Right atrium auricular region (tissue), 2 donors: ENCODE results near the gene CASP6. TPM values are rescaled to one million over a fixed set of nuclear protein-coding genes. Genes with fewer than 3 reads are reported as not detected.

Source experiments
- DNase-seq: peaks from one replicate; pipeline ENCODE4 v3.0.0-alpha.2; 2019; ENCODE audit warnings: low spot score
- H3K27ac ChIP-seq, 2 donors: fragments of 200-600 bp; sonication (generic); 1 replicate in 1 of 2; 2 replicates in 1 of 2; pipeline ENCODE4 v1.5.1; 2016 to 2019
- H3K27me3 ChIP-seq, 2 donors: fragments of 200-600 bp; sonication (generic); one replicate each; pipeline versions ENCODE4 v1.5.1 to v1.6.0; 2017 to 2019
- H3K36me3 ChIP-seq: fragments of 200-600 bp; sonication (generic); one replicate; pipeline ENCODE4 v1.5.1; 2016
- H3K4me1 ChIP-seq, 2 donors: fragments of 200-600 bp; sonication (generic); one replicate each; pipeline versions ENCODE4 v1.5.1 to v1.6.0; 2017 to 2019
- H3K4me3 ChIP-seq, 2 donors: fragments of 200-600 bp; sonication (generic); 1 replicate in 1 of 2; 2 replicates in 1 of 2; pipeline ENCODE4 v1.5.1; 2017 to 2019; ENCODE audit warnings: mild to moderate bottlenecking in 1 of 2, moderate library complexity in 1 of 2
- H3K9me3 ChIP-seq, 2 donors: fragments of 200-600 bp; sonication (generic); one replicate each; pipeline ENCODE4 v1.5.1; 2019
- total RNA-seq, 2 donors: library from RNA; depleted of rRNA; stranded (reverse); fragments of >200 nt; gene quantifications; one replicate each; pipeline ENCODE4 v1.1.0, GENCODE V29; 2016
- TF ChIP-seq, protein P1 (sequence below), 2 donors: fragments of 200-600 bp; sonication (generic); IDR thresholded peaks; one replicate each; pipeline ENCODE4 v1.5.1; 2019; ENCODE audit warnings: antibody characterized with exemption in 2 of 2

CASP6 gene
- total RNA-seq, result 10 to 100 TPM in 1 of 2 donors, 1 to 10 TPM in 1; 8.6 to 18.2 TPM

GRCh38 chr4:109702950-109703663 lies at the start of gene CASP6:
Gene CASP6, minus strand, starts transcription at chr4:109703445. Its CDS starts 50 bp downstream, at chr4:109703395.
- TF ChIP-seq, protein P1, sequence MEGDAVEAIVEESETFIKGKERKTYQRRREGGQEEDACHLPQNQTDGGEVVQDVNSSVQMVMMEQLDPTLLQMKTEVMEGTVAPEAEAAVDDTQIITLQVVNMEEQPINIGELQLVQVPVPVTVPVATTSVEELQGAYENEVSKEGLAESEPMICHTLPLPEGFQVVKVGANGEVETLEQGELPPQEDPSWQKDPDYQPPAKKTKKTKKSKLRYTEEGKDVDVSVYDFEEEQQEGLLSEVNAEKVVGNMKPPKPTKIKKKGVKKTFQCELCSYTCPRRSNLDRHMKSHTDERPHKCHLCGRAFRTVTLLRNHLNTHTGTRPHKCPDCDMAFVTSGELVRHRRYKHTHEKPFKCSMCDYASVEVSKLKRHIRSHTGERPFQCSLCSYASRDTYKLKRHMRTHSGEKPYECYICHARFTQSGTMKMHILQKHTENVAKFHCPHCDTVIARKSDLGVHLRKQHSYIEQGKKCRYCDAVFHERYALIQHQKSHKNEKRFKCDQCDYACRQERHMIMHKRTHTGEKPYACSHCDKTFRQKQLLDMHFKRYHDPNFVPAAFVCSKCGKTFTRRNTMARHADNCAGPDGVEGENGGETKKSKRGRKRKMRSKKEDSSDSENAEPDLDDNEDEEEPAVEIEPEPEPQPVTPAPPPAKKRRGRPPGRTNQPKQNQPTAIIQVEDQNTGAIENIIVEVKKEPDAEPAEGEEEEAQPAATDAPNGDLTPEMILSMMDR (IDR thresholded peaks at IDR 0.05), result peak; percentile 70 to 82
- peak within 1 kb of the TSS; percentile 84 to 91 for H3K27ac ChIP-seq
- no peaks in the 10 kb centered on the region for H3K9me3 ChIP-seq
- H3K36me3 ChIP-seq, result peaks cover 6% of the 10 kb centered on the region
- DNase-seq, result peak; percentile 86
- peak within 1 kb of the TSS; percentile 73 to 85 for H3K4me3 ChIP-seq
- peaks cover 0 to 26% of the 10 kb centered on the region in 2 donors for H3K4me1 ChIP-seq
- no peaks in the 10 kb centered on the region for H3K27me3 ChIP-seq

- Histone ChIP-seq H3K9me3 (no peaks in the 10 kb centered on the region), H3K36me3 (no peaks in the 10 kb centered on the region), H3K27ac (no peak overlapping the region), H3K27me3 (no peaks in the 10 kb centered on the region), H3K4me3 (no peak overlapping the region), H3K4me1 (no peaks in the 10 kb centered on the region)
- no peak for DNase-seq
- TF ChIP-seq, protein P1 (IDR thresholded peaks at IDR 0.05), result no peak
Measured at GRCh38 chr4:109752525-109752924, 49.3 kb upstream of the CASP6 start.

DNA sequence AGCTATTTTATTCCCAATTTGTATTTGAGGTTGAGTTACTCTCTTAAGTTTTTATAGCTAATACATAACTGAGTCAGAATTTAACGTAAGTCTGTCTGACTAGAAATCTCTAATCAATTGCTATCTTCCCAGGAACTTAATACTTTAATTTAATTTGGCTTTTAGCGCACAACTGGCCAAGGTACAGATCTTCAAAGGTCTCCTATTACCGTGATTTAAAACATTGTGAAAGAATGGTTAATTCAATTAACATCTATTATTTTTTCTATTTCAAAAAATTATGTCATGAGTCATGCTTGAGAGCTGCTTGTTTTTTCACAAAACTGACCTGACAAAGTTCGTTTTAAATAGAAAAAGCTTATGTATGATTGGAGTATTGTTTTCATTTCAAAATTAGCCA lies 48.6 kb upstream of the CASP6 start:
- no peak overlapping the region for H3K4me3 ChIP-seq
- H3K9me3 ChIP-seq, result no peaks in the 10 kb centered on the region
- H3K27me3 ChIP-seq, result no peaks in the 10 kb centered on the region

DNA sequence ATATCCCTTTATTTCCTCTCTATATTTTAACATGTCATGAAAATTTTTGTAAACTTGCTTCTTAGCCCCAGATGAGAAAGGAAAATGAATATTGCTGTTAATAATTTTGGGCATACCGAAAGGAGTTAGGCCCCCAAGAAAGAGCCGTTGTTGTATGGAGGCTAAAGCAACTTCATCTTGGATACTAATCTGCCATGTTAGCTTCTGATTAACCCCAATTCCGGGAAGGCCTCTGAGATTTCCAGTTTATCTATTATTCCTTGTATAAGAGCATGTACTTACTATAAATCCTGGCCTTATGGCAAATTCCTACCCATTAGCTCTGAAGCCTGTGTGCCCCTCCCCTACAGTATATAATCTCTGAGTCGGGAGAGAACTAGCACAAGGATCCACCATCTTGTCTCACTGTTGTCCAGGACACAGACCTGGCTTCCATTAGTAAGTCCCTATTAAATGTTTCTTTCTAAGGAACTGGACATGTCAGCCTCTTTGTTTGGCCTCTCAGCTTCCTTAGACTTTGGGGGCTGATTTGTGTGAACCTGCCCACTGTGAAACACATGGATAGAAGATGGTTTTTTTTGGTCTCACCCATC lies 47.5 kb upstream of the CASP6 start:
- Histone ChIP-seq H3K4me1 (no peaks in the 10 kb centered on the region), H3K9me3 (no peaks in the 10 kb centered on the region), H3K4me3 (no peak overlapping the region), H3K27ac (no peak overlapping the region), H3K27me3 (no peaks in the 10 kb centered on the region), H3K36me3 (no peaks in the 10 kb centered on the region)
- no peak for DNase-seq
- TF ChIP-seq, protein P1 (IDR thresholded peaks at IDR 0.05), result no peak

More for the DNA sequence above, 48.6 kb upstream of the CASP6 start:
- DNase-seq, result no peak
- Histone ChIP-seq H3K27ac (no peak overlapping the region), H3K4me1 (no peaks in the 10 kb centered on the region), H3K36me3 (no peaks in the 10 kb centered on the region)
- TF ChIP-seq, protein P1 (IDR thresholded peaks at IDR 0.05), result no peak

DNA sequence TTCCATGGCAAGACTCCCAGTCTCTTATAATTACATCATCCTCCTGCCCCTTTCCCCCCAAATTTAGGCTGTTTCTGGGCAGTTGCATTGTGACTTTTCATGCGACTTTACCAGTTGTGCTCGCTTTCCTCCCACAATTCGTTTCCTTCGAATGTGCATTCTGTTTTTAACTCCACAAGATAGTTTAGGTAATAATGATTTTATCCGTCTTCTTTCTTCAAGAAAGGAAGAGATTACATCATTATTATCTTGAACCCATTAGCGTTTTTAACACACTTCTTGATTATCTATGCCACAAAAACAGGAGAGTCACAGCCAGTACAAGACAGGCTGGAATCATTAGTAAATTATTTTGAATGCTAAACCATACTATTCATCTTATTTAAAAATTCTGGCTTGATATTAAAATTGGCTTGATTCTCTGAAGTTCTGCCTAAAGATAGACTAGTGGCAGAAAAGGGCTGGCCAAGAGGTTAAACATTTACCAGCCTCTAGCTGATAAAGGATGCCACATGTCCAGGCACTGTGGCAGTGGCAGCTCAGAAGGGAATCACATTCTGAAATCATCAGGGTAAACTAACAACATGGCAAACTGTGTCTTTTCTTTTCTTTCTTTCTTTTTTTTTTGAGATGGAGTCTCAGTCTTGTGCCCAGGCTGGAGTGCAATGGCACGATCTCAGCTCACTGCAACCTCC lies 46.3 kb upstream of the CASP6 start:
- H3K4me3 ChIP-seq, result no peak overlapping the region
- H3K27me3 ChIP-seq, result no peaks in the 10 kb centered on the region
- no peaks in the 10 kb centered on the region for H3K9me3 ChIP-seq
- H3K36me3 ChIP-seq, result no peaks in the 10 kb centered on the region
- no peaks in the 10 kb centered on the region for H3K4me1 ChIP-seq
- H3K27ac ChIP-seq, result no peak overlapping the region
- no peak for DNase-seq
- TF ChIP-seq, protein P1 (IDR thresholded peaks at IDR 0.05), result no peak
